ENCODE data around the gene TMEM131. TPM values are rescaled to one million over a fixed set of nuclear protein-coding genes. Genes with fewer than 3 reads are reported as not detected.
A peak's percentile ranks its signal among the peaks of the same experiment; 100 is the strongest.
"Not testable (repeated sequence)": the region's sequence is repeated elsewhere in the genome, so short reads cannot be mapped to it uniquely, and the experiment has no call there.

Gene TMEM131
- total RNA-seq, 3 donors from 2014 or later, result 58.3 to 110 (median 67.7) TPM

- no peak overlapping the region for H3K4me3 ChIP-seq
- peaks cover 13% of the 10 kb centered on the region for H3K9me3 ChIP-seq
- no peak for TF ChIP-seq CTCF (IDR thresholded peaks at IDR 0.05)
- no peaks in the 10 kb centered on the region for H3K4me1 ChIP-seq (ENCODE audit: low read depth)
- no peak for ATAC-seq
- H3K36me3 ChIP-seq (ENCODE audit: low read depth), result peaks cover 4% of the 10 kb centered on the region
- intact Hi-C loops (cut with DNase I, micrococcal nuclease), result no loop called here
- no peak for DNase-seq
These were observed 106.6 kb downstream of the TMEM131 start for GRCh38 chr2:97889156-97889555.

GRCh38 chr2:97885841-97886240 is 109.9 kb downstream of the TMEM131 start:
- H3K4me3 ChIP-seq, result no peak overlapping the region
- ATAC-seq (no peak), DNase-seq (no peak)
- no peaks in the 10 kb centered on the region for H3K4me1 ChIP-seq (ENCODE audit: low read depth)
- peaks cover 4% of the 10 kb centered on the region for H3K36me3 ChIP-seq (ENCODE audit: low read depth)
- H3K9me3 ChIP-seq, result peaks cover 13% of the 10 kb centered on the region
- intact Hi-C loops (cut with DNase I, micrococcal nuclease), result no loop called here
- TF ChIP-seq CTCF (IDR thresholded peaks at IDR 0.05), result no peak

DNA sequence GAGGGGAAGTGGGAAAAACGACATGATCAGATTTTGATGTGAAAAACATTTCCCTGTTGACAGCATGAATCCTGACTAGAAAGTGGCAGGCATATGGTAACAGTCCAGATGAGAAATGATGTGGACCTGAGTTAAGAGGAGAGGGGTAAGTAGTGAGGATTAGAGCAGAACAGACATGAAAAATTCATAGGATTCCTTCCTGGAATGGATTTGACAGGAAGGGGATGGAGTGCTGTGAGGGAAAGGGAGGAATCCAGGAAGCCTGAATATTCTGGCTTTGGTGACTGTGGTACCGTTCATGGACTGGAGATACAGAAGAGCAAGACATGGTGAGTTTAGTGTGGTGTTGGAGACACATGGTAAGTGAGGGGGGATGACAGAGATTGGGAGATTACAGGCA is 115.4 kb downstream of the TMEM131 start:
- Histone ChIP-seq H3K9me3 (no peaks in the 10 kb centered on the region), H3K4me3 (no peak overlapping the region), H3K4me1 (ENCODE audit: low read depth) (no peaks in the 10 kb centered on the region), H3K36me3 (ENCODE audit: low read depth) (no peaks in the 10 kb centered on the region)
- DNase-seq, result no peak
- no peak for TF ChIP-seq CTCF (IDR thresholded peaks at IDR 0.05)
- ATAC-seq, result no peak
- intact Hi-C loops (cut with DNase I, micrococcal nuclease), result no loop called here

DNA sequence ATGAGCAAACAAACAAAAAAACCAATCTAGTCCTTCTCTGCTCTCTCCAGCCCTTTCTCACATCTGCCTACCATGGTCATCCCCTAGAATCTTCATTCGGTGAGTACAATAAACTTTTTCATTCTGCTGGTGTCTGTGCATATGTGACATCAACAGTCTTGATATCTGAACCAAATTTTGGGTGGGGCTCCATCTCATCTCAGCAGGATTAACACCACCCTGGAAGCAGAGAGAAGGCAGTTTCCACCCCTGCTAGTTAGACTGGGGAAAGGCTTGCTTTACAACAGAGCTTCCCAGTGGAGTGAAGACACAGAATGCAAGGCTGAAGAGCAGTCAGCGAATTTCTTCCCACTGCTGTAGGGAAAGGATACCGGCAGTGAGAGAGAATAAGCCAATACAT is 116.9 kb downstream of the TMEM131 start:
- TF ChIP-seq CTCF (IDR thresholded peaks at IDR 0.05), result no peak
- Histone ChIP-seq H3K9me3 (no peaks in the 10 kb centered on the region), H3K4me1 (ENCODE audit: low read depth) (no peaks in the 10 kb centered on the region), H3K36me3 (ENCODE audit: low read depth) (no peaks in the 10 kb centered on the region), H3K4me3 (no peak overlapping the region)
- intact Hi-C loops (cut with DNase I, micrococcal nuclease), result no loop called here
- no peak for ATAC-seq
- DNase-seq, result no peak

DNA sequence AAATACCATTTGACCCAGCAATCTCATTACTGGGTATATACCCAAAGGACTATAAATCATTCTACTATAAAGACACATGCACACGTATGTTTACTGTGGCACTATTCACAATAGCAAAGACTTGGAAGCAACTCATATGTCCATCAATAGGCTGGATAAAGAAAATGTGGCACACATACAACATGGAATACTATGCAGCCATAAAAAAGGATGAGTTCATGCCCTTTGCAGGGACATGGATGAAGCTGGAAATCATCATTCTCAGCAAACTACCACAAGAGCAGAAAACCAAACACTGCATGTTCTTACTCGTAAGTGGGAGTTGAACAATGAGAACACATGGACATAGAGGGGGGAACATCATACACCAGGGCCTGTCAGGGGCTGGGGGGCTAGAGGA is 117.4 kb downstream of the TMEM131 start:
- H3K9me3 ChIP-seq; ATAC-seq; H3K4me3 ChIP-seq; H3K36me3 ChIP-seq (ENCODE audit: low read depth); DNase-seq; H3K4me1 ChIP-seq (ENCODE audit: low read depth); intact Hi-C loops (cut with DNase I, micrococcal nuclease): not testable (repeated sequence)

- ATAC-seq, result peak; percentile 22
- Histone ChIP-seq H3K9me3 (no peaks in the 10 kb centered on the region), H3K4me3 (no peak overlapping the region), H3K4me1 (ENCODE audit: low read depth) (peaks cover 18% of the 10 kb centered on the region), H3K36me3 (ENCODE audit: low read depth) (no peaks in the 10 kb centered on the region)
- DNase-seq, result no peak
- intact Hi-C loops (cut with DNase I, micrococcal nuclease), result no loop called here
- no peak for TF ChIP-seq CTCF (IDR thresholded peaks at IDR 0.05)
These were observed 124.5 kb downstream of the TMEM131 start for GRCh38 chr2:97871096-97871780.
